Measurements from ENCODE around the gene MFSD11. TPM values are rescaled to one million over a fixed set of nuclear protein-coding genes. Genes with fewer than 3 reads are reported as not detected.

MFSD11 gene
- total and polyA plus RNA-seq, 2 of the 8 experiments (the other 6 are each of a cell fraction or from before 2014, with no cell fraction given): 17.7 to 19.8 TPM

DNA sequence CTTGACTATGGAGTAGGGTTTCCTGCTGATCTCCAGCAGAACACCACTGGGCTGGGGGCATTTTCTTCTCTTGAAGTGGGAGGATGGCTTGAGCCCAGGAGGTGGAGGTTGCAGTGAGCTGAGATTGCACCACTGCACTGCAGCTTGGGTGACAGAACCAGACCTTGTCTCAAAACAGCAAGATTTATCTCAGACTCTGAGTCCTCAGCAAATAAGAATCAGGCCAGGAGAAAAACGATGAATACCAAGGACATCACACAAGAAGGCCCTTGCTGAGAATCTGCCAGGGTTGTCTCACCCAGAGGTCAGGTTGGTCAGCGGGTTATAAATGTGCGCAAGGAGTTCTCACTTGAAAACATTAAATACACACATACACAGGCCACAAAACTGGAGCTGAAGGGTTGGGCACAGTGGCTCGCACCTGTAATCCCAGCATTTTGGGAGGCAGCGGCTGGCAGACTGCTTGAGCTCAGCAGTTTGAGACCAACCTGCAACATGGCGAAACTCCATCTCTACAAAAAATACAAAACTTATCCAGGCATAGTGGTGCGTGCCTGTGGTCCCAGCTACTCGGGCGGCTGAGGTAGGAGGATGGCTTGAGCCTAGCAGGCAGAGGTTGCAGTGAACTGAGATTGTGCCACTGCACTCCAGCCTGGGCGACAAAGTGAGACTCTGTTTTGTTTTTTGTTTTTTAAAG, 34.8 kb upstream of the MFSD11 start:
- Histone ChIP-seq H3K4me2 (ENCODE audit: insufficient read depth in 1 of 2, low read depth in 2 of 2, low read length in 2 of 2) (no peak overlapping the region), H2AK5ac (ENCODE audit: low read depth, low read length) (no peak overlapping the region), H4K91ac (replicated peaks; ENCODE audit: insufficient read length, low read length) (no peak overlapping the region), H3K9ac (replicated peaks in 1 of 4; ENCODE audit: extremely low read depth in 1 of 4, low read depth in 3 of 4, low read length in 3 of 4) (no peak overlapping the region; a peak in 1 of 7 replicates), H3K9me3 (ENCODE audit: insufficient read depth in 2 of 2, low read depth in 1 of 2, low read length in 1 of 2) (no peaks in the 10 kb centered on the region), H2BK5ac (ENCODE audit: low read depth, low read length) (no peak overlapping the region; the same call in 1 of the 2 replicates), H2BK12ac (ENCODE audit: low read depth, low read length) (no peak overlapping the region), H3K79me2 (ENCODE audit: control insufficient read depth in 1 of 2, insufficient read depth in 2 of 2, low read length in 2 of 2) (no peaks in the 10 kb centered on the region), H3K27me3 (replicated peaks in 1 of 4; ENCODE audit: control insufficient read depth in 3 of 4, extremely low read depth in 1 of 4, insufficient read depth in 3 of 4, low read length in 3 of 4) (peaks cover 0 to under 1% (median under 1%) of the 10 kb centered on the region in 4 experiments; a peak in 2 of 7 replicates), H3K79me1 (ENCODE audit: low read depth, low read length) (peaks cover 3% of the 10 kb centered on the region; the same call in 1 of the 2 replicates), H4K20me1 (replicated peaks in 1 of 2; ENCODE audit: control insufficient read depth in 1 of 2, insufficient read depth in 2 of 2, low read length in 2 of 2) (peaks cover 0 to 2% of the 10 kb centered on the region in 2 experiments), H4K5ac (ENCODE audit: insufficient read length, low read depth, low read length) (no peak overlapping the region), H3K23ac (ENCODE audit: insufficient read length) (no peak overlapping the region), H2BK120ac (replicated peaks; ENCODE audit: low read depth, low read length) (no peak overlapping the region), H3K4me3 (ENCODE audit: extremely low read depth in 1 of 4, insufficient read depth in 2 of 4, low read depth in 3 of 4, low read length in 4 of 4) (no peak overlapping the region), H2BK15ac (ENCODE audit: low read length) (no peak overlapping the region), H3K14ac (ENCODE audit: insufficient read length) (no peak overlapping the region), H3K4me1 (replicated peaks in 1 of 4; ENCODE audit: control insufficient read depth in 3 of 4, insufficient read depth in 4 of 4, low read length in 3 of 4) (peaks cover under 1 to 23% (median 16%) of the 10 kb centered on the region in 4 experiments), H2BK20ac (ENCODE audit: low read length) (no peak overlapping the region), H2AFZ (ENCODE audit: low read length) (no peak overlapping the region), H3K27ac (ENCODE audit: low read depth, low read length) (no peak overlapping the region), H3K36me3 (ENCODE audit: control insufficient read depth in 2 of 4, insufficient read depth in 4 of 4, low read length in 3 of 4) (no peaks in the 10 kb centered on the region), H4K8ac (ENCODE audit: extremely low read depth, insufficient read depth, low read length) (no peak overlapping the region; the same call in 1 of the 2 replicates), H3K4ac (replicated peaks; ENCODE audit: insufficient read length, low read depth, low read length) (no peak overlapping the region), H3K56ac (replicated peaks; ENCODE audit: insufficient read length, low read depth, low read length) (no peak overlapping the region), H3K23me2 (ENCODE audit: low read depth, low read length) (no peaks in the 10 kb centered on the region), H3K18ac (ENCODE audit: extremely low read depth, low read length) (no peak overlapping the region; the same call in 1 of the 2 replicates)
- FAIRE-seq: no peak
- ChIA-PET CTCF (ENCODE audit: partially characterized antibody) (interaction anchor here (0.6 to 3.9 kb wide), 8 partner anchors 11 to 180 kb away, joined by 3 to 24 read pairs (median 6); no protein-coding TSS in a partner anchor), POLR2A (ENCODE audit: partially characterized antibody) (interaction anchor here (0.6 to 1.6 kb wide), 4 partner anchors 17 to 146 kb away, joined by 3 to 5 read pairs (median 4); no protein-coding TSS in a partner anchor)
- TF ChIP-seq ATF2 (IDR thresholded peaks at IDR 0.05; ENCODE audit: low read length) (no peak), ATF3 (IDR thresholded peaks at IDR 0.05; ENCODE audit: insufficient read depth, low read depth, low read length) (no peak)
- 93% methylated on average over 10 of the region's 10 CpGs; no CpG with 5 or more reads in 1 of the 2 experiments for WGBS, 2 experiments (ENCODE audit: extremely low coverage in 1 of 2, insufficient coverage in 1 of 2, insufficient read length in 1 of 2, insufficient replicate concordance in 2 of 2, low coverage in 1 of 2, low lambda C conversion rate in 2 of 2, missing lambda C conversion rate in 1 of 2)
- no peak for DNase-seq (ENCODE audit: low read depth in 1 of 2, low spot score in 2 of 2)
